Measurements from ENCODE around the gene HERC2.
"Not testable (repeated sequence)": the region's sequence is repeated elsewhere in the genome, so short reads cannot be mapped to it uniquely, and the experiment has no call there.

The HERC2 gene, protein sequence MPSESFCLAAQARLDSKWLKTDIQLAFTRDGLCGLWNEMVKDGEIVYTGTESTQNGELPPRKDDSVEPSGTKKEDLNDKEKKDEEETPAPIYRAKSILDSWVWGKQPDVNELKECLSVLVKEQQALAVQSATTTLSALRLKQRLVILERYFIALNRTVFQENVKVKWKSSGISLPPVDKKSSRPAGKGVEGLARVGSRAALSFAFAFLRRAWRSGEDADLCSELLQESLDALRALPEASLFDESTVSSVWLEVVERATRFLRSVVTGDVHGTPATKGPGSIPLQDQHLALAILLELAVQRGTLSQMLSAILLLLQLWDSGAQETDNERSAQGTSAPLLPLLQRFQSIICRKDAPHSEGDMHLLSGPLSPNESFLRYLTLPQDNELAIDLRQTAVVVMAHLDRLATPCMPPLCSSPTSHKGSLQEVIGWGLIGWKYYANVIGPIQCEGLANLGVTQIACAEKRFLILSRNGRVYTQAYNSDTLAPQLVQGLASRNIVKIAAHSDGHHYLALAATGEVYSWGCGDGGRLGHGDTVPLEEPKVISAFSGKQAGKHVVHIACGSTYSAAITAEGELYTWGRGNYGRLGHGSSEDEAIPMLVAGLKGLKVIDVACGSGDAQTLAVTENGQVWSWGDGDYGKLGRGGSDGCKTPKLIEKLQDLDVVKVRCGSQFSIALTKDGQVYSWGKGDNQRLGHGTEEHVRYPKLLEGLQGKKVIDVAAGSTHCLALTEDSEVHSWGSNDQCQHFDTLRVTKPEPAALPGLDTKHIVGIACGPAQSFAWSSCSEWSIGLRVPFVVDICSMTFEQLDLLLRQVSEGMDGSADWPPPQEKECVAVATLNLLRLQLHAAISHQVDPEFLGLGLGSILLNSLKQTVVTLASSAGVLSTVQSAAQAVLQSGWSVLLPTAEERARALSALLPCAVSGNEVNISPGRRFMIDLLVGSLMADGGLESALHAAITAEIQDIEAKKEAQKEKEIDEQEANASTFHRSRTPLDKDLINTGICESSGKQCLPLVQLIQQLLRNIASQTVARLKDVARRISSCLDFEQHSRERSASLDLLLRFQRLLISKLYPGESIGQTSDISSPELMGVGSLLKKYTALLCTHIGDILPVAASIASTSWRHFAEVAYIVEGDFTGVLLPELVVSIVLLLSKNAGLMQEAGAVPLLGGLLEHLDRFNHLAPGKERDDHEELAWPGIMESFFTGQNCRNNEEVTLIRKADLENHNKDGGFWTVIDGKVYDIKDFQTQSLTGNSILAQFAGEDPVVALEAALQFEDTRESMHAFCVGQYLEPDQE (N-terminal part only)

DNA sequence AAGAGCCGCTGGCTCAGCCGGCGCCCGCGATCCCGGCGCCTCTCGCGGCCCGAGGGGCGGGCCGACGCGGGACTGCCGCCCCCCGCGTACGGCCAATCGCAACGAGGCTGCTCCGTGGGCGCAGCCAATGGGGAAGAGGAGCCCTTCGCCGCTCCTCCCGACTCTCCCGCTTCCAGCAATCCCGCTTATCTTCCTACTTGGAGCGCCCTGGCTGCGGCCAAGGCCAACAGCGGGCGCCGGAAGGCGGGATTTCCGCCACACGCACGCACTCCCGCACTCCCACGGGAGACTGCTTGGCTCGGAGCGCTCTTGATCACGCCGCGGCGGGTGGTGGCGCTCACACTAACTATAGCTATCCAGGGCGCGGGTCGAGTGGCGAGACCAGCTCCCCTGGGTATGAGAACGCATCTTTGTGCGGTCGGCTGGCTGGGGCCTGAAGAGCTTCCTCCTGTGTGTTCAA lies at the start of gene HERC2:
HERC2 (minus strand) TSS at position 51 of the 460 bp plus-strand sequence. CDS start 746 bp downstream, outside the sequence.
- DNase-seq (ENCODE audit: low read depth in 2 of 2), result not testable (repeated sequence)

DNA sequence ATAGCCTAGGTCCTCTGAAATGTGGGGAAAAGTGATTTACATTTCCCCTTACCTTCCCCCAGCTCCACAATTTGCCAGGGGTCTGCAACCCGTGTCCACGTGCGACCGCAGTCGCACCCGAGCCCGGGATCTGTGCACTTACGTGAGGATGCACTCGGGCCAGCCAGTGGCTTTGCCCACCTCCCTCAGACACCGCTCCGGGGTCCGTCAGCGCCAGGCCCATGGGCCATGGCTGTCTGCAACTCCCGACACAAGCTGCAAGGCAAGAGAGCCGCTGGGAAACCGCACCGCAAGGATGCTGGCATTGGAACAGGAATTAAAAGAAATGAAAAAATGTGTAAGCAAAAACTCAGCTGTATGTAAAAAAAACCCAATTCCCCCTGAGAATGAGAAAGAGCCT lies 43.5 kb upstream of the HERC2 start:
- DNase-seq (ENCODE audit: low read depth in 2 of 2), result not testable (repeated sequence)

DNA sequence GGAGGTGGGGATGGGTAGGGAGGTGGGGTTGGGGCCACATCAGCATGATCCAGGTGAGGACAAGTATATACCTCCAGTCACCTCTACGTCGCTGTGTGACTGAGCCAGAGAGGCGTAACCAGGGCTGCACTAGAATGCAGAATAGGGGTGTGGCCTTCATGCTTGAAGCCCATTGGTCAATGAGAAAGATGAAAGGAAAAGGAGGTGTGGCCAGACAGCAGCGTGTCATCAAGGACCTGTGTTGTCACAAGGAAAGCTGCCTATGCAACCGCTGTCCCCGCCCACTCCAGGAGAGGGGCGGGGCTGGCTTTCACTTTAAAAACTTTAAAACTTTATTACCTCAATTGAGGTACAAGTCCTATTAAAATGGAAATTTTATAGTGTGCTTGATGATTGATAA lies 36.0 kb upstream of the HERC2 start, which contains the start of gene GOLGA6L24:
GOLGA6L24 (minus strand) TSS at position 101 of the 400 bp plus-strand sequence; CDS start at position 40, 61 bp downstream.
- not testable (repeated sequence) for DNase-seq (ENCODE audit: low read depth in 2 of 2)

DNA sequence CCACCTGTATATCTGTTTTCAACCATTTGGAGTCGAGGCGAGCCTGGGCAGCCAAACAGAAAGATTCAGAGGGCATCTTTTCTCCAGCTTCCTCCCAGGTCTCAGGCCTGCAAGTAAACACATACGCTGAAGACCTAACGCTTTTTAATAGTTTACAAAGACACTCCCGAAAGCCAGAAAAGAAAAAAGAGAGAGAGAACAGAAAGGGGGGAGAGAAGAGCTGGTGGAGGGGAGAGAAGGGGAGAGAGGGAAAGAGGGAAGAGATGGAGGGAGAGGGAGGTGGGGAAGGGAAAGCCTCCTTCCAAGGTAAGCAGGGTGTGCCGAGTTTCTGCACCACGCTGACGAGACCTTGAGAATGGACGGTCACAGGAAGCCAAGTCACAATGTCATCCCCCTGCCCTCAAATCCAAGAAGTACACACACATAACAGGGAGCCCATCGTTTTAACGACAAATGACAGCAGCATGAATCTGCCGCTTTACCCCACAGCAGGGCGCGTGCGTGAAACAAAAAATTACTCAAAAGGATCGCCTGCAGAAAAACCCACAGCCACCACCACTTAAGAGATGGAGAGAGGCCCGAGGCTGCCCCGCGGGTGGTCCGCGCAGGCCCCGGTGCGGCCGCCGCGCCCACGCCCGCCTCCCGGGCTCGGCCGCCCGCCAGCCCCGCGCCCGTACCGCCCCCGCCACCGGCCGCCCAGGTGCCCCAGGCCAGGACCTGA lies 461 bp downstream of the HERC2 start:
- DNase-seq (ENCODE audit: low read depth in 2 of 2), result not testable (repeated sequence)

GRCh38 chr15:28319725-28320124 lies 2.3 kb downstream of the HERC2 start:
- DNase-seq (ENCODE audit: low read depth in 2 of 2), result not testable (repeated sequence)

DNA sequence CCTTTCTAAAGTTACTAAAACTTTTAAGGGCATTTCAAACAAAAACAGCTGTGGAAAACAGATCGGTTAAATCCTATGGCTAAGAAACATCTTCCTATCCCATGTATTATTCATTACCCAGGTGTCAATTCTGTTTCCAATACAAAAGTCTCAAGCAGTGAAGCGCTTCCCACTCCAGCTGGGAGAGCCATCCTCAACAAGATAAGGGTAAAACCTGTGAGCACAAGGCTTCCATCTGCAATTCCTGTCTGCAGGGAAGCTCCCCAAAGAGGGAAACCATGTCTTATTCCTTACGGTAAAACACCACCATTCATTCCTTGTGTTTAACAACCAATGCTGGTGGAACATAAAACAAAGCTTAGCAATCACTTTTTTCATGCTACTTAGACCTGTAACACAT lies 3.2 kb downstream of the HERC2 start:
- not testable (repeated sequence) for DNase-seq (ENCODE audit: low read depth in 2 of 2)

- DNase-seq (ENCODE audit: low read depth in 2 of 2), result not testable (repeated sequence)
These were observed 3.9 kb downstream of the HERC2 start for GRCh38 chr15:28318122-28318521.

DNA sequence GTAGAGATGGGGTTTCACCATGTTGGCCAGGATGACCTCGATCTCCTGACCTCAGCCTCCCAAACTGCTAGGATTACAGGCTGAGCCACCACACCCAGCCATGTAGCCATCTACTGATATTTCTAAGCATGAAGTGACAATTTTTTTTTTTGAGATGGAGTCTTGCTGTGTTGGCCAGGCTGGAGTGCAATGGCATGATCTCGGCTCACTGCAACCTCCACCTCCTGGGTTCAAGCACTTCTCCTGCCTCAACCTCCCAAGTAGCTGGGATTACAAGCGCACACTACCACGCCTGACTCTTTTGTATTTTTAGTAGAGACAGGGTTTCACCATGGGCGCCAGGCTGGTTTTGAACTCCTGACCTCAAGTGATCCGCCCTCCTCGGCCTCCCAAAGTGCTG lies 5.0 kb downstream of the HERC2 start:
- DNase-seq (ENCODE audit: low read depth in 2 of 2), result not testable (repeated sequence)

GRCh38 chr15:28310454-28310853 lies 11.5 kb downstream of the HERC2 start:
- DNase-seq (ENCODE audit: low read depth in 2 of 2), result not testable (repeated sequence)

DNA sequence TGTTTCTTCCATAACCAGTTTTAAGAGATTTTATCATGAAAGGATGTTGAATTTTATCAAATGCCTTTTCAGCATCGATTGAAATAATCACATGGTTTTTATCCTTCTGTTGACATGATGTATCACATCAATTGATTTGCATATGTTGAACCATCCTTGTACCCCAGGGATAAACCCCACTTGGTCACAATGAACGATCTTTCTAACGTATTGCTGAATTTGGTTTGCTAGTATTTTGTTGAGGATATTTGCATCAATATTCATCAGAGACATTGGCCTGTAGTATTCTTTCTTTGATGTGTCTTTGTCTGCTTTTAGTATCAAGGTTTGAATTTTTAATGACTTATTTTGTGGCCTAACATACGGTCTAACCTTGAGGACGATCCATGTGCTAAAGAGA lies 13.3 kb downstream of the HERC2 start:
- not testable (repeated sequence) for DNase-seq (ENCODE audit: low read depth in 2 of 2)

- DNase-seq (ENCODE audit: low read depth in 2 of 2), result not testable (repeated sequence)
These were observed 16.3 kb downstream of the HERC2 start for GRCh38 chr15:28305700-28306099.

- not testable (repeated sequence) for DNase-seq (ENCODE audit: low read depth in 2 of 2)
These were observed 24.5 kb downstream of the HERC2 start for GRCh38 chr15:28297434-28297833.

- DNase-seq (ENCODE audit: low read depth in 2 of 2), result not testable (repeated sequence)
These were observed 25.2 kb downstream of the HERC2 start for GRCh38 chr15:28296814-28297213.

DNA sequence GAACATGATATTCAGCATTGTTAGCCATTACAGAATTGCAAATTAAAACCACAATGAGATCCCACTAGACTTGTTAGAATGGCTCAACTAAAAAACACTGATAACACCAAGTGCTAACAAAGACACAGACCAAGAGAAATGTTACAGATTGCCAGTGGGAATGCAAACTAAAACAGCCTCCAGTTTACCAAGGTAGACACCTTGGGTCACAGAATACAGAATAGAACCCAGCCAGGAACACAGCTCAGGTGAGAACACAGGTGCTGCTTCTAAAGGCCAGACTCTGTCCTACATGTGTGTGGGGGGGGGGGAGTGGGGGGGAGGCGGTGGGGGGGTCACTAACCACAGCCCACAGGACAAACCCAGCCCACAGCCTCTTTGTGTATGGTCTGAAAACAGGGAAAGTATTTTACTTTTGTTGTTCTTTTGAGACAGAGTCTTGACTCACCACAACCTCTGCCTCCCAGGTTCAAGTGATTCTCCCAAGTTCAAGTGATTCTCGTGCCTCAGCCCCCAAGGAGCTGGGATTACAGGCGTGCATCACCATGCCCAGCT lies 26.9 kb downstream of the HERC2 start:
- DNase-seq (ENCODE audit: low read depth in 2 of 2), result not testable (repeated sequence)

- DNase-seq (ENCODE audit: low read depth in 2 of 2), result not testable (repeated sequence)
These were observed 27.4 kb downstream of the HERC2 start for GRCh38 chr15:28294560-28294959.

DNA sequence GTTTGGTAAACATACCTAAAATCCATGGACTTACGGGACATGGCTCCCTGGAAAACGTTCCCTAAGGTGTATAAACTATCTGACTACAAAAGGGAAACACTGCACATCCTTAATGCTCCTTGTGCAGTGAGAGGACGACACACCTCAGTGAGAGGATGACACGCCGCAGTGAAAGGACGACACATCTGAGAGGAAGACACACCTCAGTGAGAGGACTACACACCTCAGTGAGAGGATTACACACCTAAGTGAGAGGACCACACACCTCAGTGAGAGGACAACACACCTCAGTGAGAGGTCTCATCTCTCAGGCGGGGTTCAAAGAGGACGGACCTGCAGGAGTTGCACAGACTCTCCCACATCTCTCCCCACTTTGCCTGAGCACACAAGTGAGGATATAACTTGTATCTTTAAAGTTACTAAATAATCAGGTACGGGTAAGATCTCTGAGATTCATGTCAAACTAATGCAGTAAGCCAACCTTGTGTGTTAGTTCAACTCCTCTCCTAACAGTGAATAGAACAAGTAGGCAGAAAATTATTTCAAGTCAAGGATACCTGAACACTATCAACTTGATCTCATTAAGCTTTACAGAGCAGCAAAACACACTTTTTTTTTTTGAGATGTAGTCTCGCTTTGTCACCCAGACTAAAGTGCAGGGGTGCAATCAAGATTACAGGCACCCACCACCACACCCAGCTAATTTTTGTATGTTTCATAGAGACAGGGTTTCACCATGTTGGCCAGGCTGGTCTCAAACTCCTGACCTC lies 32.1 kb downstream of the HERC2 start:
- DNase-seq (ENCODE audit: low read depth in 2 of 2), result no peak

- not testable (repeated sequence) for DNase-seq (ENCODE audit: low read depth in 2 of 2)
These were observed 32.9 kb downstream of the HERC2 start for GRCh38 chr15:28288830-28289693.

DNA sequence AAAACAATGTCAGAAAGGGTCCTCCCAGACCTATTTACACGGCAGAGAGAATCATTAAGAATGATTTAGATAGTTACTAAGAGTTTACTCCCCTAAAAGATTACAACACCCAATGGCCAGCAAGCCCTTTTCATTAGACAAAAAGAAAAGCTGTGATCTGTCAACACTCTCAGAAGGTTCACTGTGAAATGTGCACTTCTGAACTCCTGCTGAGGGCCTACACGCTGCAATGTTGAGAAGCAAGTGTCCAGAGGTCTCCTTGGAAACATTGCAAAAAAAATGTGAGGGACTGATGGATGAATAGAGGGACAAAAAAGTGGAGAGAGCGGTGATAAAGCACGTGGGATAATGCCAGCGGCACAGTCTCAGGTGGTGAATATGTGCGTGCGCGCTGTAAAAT lies 35.3 kb downstream of the HERC2 start:
- not testable (repeated sequence) for DNase-seq (ENCODE audit: low read depth in 2 of 2)

DNA sequence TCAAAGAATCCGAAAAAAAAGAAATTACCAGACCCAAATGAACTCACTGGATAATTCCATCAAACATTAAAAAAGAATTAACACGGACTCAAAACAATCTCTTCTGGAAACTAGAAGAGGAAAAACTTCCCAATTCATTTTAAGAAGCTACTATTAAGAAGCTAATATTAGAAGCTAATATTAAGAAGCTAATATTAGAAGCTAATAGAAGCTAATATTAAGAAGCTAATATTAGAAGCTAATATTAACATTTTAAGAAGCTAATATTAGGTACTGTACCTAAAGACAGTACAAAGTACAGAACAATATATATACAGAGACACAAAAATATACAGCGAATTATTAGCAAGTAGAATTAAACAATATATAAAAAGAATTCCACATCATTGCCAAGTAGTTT lies 35.9 kb downstream of the HERC2 start:
- no peak for DNase-seq (ENCODE audit: low read depth in 2 of 2)
